A549 (cell line): ENCODE measurements around the gene KIZ.

ENCODE experiments used
- CEBPB ChIP-seq, 2 experiments: fragments of >200 bp in 1 of 2; sonication (Bioruptor Twin) in 1 of 2; formaldehyde crosslinking in 1 of 2; IDR thresholded peaks; 2 replicates each; pipeline ENCODE4 v1.6.1; 2012 to 2016
- EP300 ChIP-seq, 2 experiments: fragments of >200 bp; sonication (Bioruptor Twin); formaldehyde crosslinking; IDR thresholded peaks; 2 replicates in 1 of 2; 3 replicates in 1 of 2; pipeline ENCODE4 v1.6.1; 2016 to 2017
- SREBF2 ChIP-seq: fragments of 450-650 bp; IDR thresholded peaks from 2 replicates; pipeline ENCODE4 v1.6.1; 2014; ENCODE audit warnings: mild to moderate bottlenecking, moderate library complexity
- TF ChIP-seq, protein P1 (sequence below): fragments of >200 bp; sonication (Bioruptor Twin); formaldehyde crosslinking; IDR thresholded peaks from 3 replicates; pipeline ENCODE4 v1.5.1; 2016
- TF ChIP-seq, protein P2 (sequence below): fragments of 150-350 bp; IDR thresholded peaks from 2 replicates; pipeline ENCODE4 v1.6.1; 2014; ENCODE audit warnings: low read depth, mild to moderate bottlenecking, low read length

DNA sequence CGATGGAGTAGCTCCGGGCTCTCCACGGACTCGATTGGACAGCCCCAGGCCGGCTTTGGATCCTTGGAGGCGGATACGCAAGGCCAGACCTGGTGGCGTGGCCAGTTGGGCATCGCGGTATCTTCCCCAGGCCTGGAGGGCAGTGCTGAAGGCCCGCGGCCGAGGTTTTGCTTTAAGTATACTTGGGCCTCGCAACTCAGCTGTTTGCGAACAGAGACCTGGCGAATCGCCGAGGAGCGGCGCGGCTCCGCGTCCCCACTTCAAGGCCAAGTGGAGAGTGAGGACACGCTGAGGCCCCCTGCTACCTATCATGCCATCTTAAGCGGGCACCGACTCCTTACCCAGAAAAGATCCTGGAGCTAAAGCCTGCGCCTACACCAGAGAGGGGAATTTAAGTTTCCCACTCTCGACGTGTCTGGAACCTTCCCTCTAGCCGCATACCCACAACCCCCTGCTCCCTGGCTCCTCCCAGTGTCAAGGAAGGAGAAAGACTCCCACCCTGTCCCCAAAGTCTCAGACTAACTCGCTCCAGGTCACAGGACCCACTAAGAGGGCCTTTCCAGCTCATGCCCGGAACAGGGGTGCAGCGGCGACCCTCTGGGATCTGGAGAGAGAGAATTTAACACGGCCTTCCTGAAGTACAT lies 23.8 kb upstream of the KIZ start:
- TF ChIP-seq SREBF2 (no peak), EP300 (IDR thresholded peaks at IDR 0.05) (no peak), CEBPB (IDR thresholded peaks at IDR 0.05) (no peak)
- TF ChIP-seq, protein P1, sequence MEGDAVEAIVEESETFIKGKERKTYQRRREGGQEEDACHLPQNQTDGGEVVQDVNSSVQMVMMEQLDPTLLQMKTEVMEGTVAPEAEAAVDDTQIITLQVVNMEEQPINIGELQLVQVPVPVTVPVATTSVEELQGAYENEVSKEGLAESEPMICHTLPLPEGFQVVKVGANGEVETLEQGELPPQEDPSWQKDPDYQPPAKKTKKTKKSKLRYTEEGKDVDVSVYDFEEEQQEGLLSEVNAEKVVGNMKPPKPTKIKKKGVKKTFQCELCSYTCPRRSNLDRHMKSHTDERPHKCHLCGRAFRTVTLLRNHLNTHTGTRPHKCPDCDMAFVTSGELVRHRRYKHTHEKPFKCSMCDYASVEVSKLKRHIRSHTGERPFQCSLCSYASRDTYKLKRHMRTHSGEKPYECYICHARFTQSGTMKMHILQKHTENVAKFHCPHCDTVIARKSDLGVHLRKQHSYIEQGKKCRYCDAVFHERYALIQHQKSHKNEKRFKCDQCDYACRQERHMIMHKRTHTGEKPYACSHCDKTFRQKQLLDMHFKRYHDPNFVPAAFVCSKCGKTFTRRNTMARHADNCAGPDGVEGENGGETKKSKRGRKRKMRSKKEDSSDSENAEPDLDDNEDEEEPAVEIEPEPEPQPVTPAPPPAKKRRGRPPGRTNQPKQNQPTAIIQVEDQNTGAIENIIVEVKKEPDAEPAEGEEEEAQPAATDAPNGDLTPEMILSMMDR, result no peak
- TF ChIP-seq, protein P2, sequence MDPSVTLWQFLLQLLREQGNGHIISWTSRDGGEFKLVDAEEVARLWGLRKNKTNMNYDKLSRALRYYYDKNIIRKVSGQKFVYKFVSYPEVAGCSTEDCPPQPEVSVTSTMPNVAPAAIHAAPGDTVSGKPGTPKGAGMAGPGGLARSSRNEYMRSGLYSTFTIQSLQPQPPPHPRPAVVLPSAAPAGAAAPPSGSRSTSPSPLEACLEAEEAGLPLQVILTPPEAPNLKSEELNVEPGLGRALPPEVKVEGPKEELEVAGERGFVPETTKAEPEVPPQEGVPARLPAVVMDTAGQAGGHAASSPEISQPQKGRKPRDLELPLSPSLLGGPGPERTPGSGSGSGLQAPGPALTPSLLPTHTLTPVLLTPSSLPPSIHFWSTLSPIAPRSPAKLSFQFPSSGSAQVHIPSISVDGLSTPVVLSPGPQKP, result no peak
